HepG2 (cell line): ENCODE measurements around the gene MYH15. TPM values are rescaled to one million over a fixed set of nuclear protein-coding genes. Genes with fewer than 3 reads are reported as not detected.

Experiments
- ATAC-seq: fragments of 200-7000 bp; cut with Tn5 transposase; 3 replicates; pipeline ENCODE4 v1.9.1; 2020; ENCODE audit warnings: mild to moderate bottlenecking, moderate library complexity
- BruUV-seq: library from RNA; stranded (reverse); fragments of 400-500 nt; replicated peaks from 2 replicates; lab custom pipeline; 2021; lab: Mats Ljungman, UMichigan
- CTCF ChIA-PET: fragments of 300-600 bp; formaldehyde crosslinking; extraction: SDS; loops from one replicate; lab custom pipeline; 2021; ENCODE audit warnings: low total read pairs, inconsistent platforms, low intra/inter-chr PET ratio; lab: Yijun Ruan, JAX
- POLR2A ChIA-PET: fragments of 350-600 bp; sonication (Branson Sonifier 250); formaldehyde crosslinking; loops from one replicate; lab custom pipeline; 2020; ENCODE audit warnings: antibody characterized with exemption, inconsistent platforms; lab: Yijun Ruan, JAX
- DNase-seq: peaks from one replicate; pipeline ENCODE4 v3.0.0-alpha.2; 2015; ENCODE audit warnings: low spot score
- FAIRE-seq: peaks from 3 replicates; lab custom pipeline; 2011; peaks lifted over from hg19 to GRCh38; lab: Jason Lieb, UNC
- H2AFZ ChIP-seq: one replicate; pipeline ENCODE4 v1.6.1; 2011; ENCODE audit warnings: low read length, inconsistent platforms
- H3K27ac ChIP-seq: fragments of 300-600 bp; 3 replicates; pipeline ENCODE4 v1.8.0; 2011; ENCODE audit warnings: mixed run types, mild to moderate bottlenecking, mixed read lengths, low read length, inconsistent platforms; ENCODE audit not compliant: insufficient read depth; ENCODE audit errors: extremely low read length
- H3K27me3 ChIP-seq, 2 experiments: fragments of 200-600 bp in 1 of 2; 2 replicates in 1 of 2; 3 replicates in 1 of 2; pipeline versions ENCODE4 v1.6.0 to v1.8.0; 2011; ENCODE audit warnings: low read length in 2 of 2, mild to moderate bottlenecking in 2 of 2, moderate library complexity in 2 of 2, inconsistent platforms in 1 of 2; ENCODE audit not compliant: insufficient read depth in 2 of 2, control insufficient read depth in 1 of 2
- H3K36me3 ChIP-seq, 2 experiments: fragments of 200-600 bp in 1 of 2; replicated peaks in 1 of 2; 2 replicates in 1 of 2; 3 replicates in 1 of 2; pipeline versions ENCODE4 v1.5.1 to v1.8.0; 2011; ENCODE audit warnings: low read length in 2 of 2, inconsistent platforms in 1 of 2; ENCODE audit not compliant: insufficient read depth in 2 of 2, control insufficient read depth in 1 of 2
- H3K4me1 ChIP-seq: 2 replicates; pipeline ENCODE4 v1.5.1; 2012; ENCODE audit warnings: low read length, inconsistent platforms; ENCODE audit not compliant: insufficient read depth
- H3K4me2 ChIP-seq: 2 replicates; pipeline ENCODE4 v1.6.0; 2011; ENCODE audit warnings: low read depth, low read length, inconsistent platforms
- H3K4me3 ChIP-seq, 3 experiments: fragments of 200-600 bp in 1 of 3; sonication (generic), shearing (Covaris generic) in 1 of 3; replicated peaks in 1 of 3; 2 replicates each; pipeline ENCODE4 v1.5.1; 2011 to 2016; ENCODE audit warnings: low read length in 3 of 3, inconsistent platforms in 2 of 3, low read depth in 2 of 3, mild to moderate bottlenecking in 2 of 3, control low read depth in 1 of 3, mixed read lengths in 1 of 3; ENCODE audit not compliant: insufficient read depth in 1 of 3
- H3K79me2 ChIP-seq: one replicate; pipeline ENCODE4 v1.6.1; 2011; ENCODE audit warnings: low read length, inconsistent platforms; ENCODE audit not compliant: insufficient read depth
- H3K9ac ChIP-seq: 2 replicates; pipeline ENCODE4 v1.6.0; 2011; ENCODE audit warnings: mild to moderate bottlenecking, low read depth, low read length, inconsistent platforms; ENCODE audit not compliant: insufficient read depth
- H3K9me3 ChIP-seq: 2 replicates; pipeline ENCODE4 v1.5.1; 2012; ENCODE audit warnings: mild to moderate bottlenecking, low read length
- H4K20me1 ChIP-seq: 2 replicates; pipeline ENCODE4 v1.6.0; 2011; ENCODE audit warnings: inconsistent platforms, mild to moderate bottlenecking, low read length, moderate library complexity; ENCODE audit not compliant: insufficient read depth
- HNF4A ChIP-seq: sonication (generic); formaldehyde crosslinking; IDR thresholded peaks from 2 replicates; pipeline ENCODE4 v1.4.0; 2020; ENCODE audit warnings: missing genetic modification reagents
- MEIS2 ChIP-seq: sonication (generic); formaldehyde crosslinking; IDR thresholded peaks from 2 replicates; pipeline ENCODE4 v1.9.0; 2021; ENCODE audit warnings: mild to moderate bottlenecking, missing genetic modification reagents
- STAG1 ChIP-seq: sonication (generic); formaldehyde crosslinking; IDR thresholded peaks from 2 replicates; pipeline ENCODE4 v1.4.0; 2020; ENCODE audit warnings: missing genetic modification reagents
- TIGD3 ChIP-seq: sonication (generic); formaldehyde crosslinking; IDR thresholded peaks from 2 replicates; pipeline ENCODE4 v1.5.1; 2020; ENCODE audit warnings: mild to moderate bottlenecking, missing genetic modification reagents, borderline replicate concordance
- ZNF597 ChIP-seq: sonication (generic); formaldehyde crosslinking; IDR thresholded peaks from 2 replicates; pipeline ENCODE4 v1.5.0; 2020; ENCODE audit warnings: missing genetic modification reagents
- ZNF670 ChIP-seq: sonication (generic); formaldehyde crosslinking; IDR thresholded peaks from 2 replicates; pipeline ENCODE4 v1.8.0; 2022; ENCODE audit warnings: mild to moderate bottlenecking, missing genetic modification reagents, borderline replicate concordance
- ZNF724P ChIP-seq: sonication (generic); formaldehyde crosslinking; IDR thresholded peaks from 2 replicates; pipeline ENCODE4 v1.8.0; 2022; ENCODE audit warnings: missing genetic modification reagents, borderline replicate concordance
- ZSCAN25 ChIP-seq: sonication (generic); formaldehyde crosslinking; IDR thresholded peaks from 2 replicates; pipeline ENCODE4 v1.8.0; 2022; ENCODE audit warnings: mild to moderate bottlenecking, missing genetic modification reagents
- WGBS: methylation state at CpG from one replicate; pipeline ENCODE4 v1.1.6; 2017; ENCODE audit warnings: low lambda C conversion rate; 5-methylcytosine and 5-hydroxymethylcytosine counted together
- in situ Hi-C: cut with HindIII; loops from 2 replicates; pipeline ENCODE4 v1.10.0; 2017; ENCODE audit warnings: low pct_unique_long_range_greater_than_20kb; ENCODE audit not compliant: extremely low pct_ligation_motif_present
- intact Hi-C: fragments of 100-400 bp; cut with micrococcal nuclease; formaldehyde crosslinking; loops from one replicate; pipeline ENCODE4 v1.10.0; 2022; ENCODE audit not compliant: unreplicated experiment
- polyA plus RNA-seq, 8 experiments: library from polyadenylated mRNA; depleted of rRNA in 3 of 8; stranded (reverse) in 7 of 8; unstranded in 1 of 8; fragments of >200 nt; fragmentation: Illumina TruSeq in 4 of 8; extraction: Trizol in 4 of 8; gene quantifications; 2 replicates each; pipeline versions ENCODE4 v1.2.1 to v1.2.3, GENCODE V29; 2011 to 2016; ENCODE audit warnings: low read depth in 4 of 8, missing spikeins in 1 of 8, mixed read lengths in 1 of 8; ENCODE audit not compliant: insufficient read depth in 1 of 8
- total RNA-seq, 5 experiments: library from RNA; depleted of rRNA; stranded (reverse); fragments of >200 nt; fragmentation: Illumina TruSeq; extraction: Trizol; gene quantifications; 2 replicates each; pipeline ENCODE4 v1.2.3, GENCODE V29; 2016; ENCODE audit warnings: low read depth in 1 of 5
- TF ChIP-seq, protein P1 (sequence below): sonication (generic); formaldehyde crosslinking; IDR thresholded peaks from 2 replicates; pipeline ENCODE4 v1.8.1; 2022; ENCODE audit warnings: low read depth, mild to moderate bottlenecking, missing genetic modification reagents
- TF ChIP-seq, protein P2 (sequence below): sonication (generic); formaldehyde crosslinking; IDR thresholded peaks from 2 replicates; pipeline ENCODE4 v1.4.0; 2020; ENCODE audit warnings: missing genetic modification reagents, borderline replicate concordance

MYH15 gene
- total and polyA plus RNA-seq, 2 of the 13 experiments (the other 11 are each of a cell fraction or from before 2014, with no cell fraction given): 0.03 to 0.09 TPM

DNA sequence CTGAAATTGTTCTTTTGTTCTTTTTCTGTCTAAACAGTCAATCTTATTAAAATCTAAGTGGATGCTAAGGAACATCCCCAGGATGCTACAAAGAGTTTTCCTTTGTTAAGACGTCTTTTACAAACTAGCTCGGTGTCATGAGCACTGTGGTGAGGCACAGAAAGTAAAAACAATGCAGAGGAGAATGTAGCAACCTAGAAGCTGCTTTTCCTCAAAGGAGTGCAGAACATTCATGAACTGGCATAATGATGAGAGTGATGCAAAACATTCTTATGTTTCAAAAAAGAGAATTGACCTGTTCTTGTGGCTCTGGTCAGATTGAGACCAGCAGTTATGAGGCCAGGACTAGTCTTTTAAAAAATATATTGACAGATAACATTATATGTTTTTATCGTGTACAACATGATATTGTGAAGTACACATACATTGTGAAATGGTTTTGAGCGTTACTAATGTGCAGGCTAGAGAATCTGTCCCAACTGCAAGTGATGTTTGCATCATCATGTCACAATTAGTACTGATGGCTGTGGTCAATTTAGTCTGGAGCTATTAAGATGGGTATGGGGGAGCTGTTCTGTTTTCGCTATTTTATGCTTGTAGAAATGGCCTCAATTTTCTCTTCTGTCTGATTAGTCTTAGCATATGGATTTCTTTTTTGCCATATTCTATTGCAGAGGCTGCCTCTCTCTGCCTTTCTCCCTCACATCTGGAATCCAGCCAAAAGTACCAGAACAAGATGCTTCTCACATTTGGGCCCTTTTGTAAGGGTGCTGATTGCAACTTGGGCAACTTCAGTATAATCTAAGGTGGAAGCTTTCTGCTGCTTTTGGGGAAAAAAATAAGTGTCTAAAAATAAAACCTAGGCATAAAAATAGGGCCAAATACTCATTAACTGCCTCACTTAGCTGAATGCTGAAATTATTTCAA is 163.8 kb downstream of the MYH15 start:
- no peak for FAIRE-seq
- H3K9me3 ChIP-seq: no peaks in the 10 kb centered on the region
- CTCF ChIA-PET: no interaction called here
- H3K79me2 ChIP-seq: no peaks in the 10 kb centered on the region
- H3K27ac ChIP-seq: no peak overlapping the region
- H4K20me1 ChIP-seq: no peaks in the 10 kb centered on the region
- no peak overlapping the region for H3K4me2 ChIP-seq
- TF ChIP-seq MEIS2 (CRISPR knock-in tag) (no peak), ZNF724P (CRISPR knock-in tag) (no peak), STAG1 (CRISPR knock-in tag) (no peak), HNF4A (CRISPR knock-in tag) (no peak), ZSCAN25 (CRISPR knock-in tag) (no peak), ZNF670 (CRISPR knock-in tag) (no peak), TIGD3 (CRISPR knock-in tag) (no peak), ZNF597 (no peak)
- TF ChIP-seq, protein P1, sequence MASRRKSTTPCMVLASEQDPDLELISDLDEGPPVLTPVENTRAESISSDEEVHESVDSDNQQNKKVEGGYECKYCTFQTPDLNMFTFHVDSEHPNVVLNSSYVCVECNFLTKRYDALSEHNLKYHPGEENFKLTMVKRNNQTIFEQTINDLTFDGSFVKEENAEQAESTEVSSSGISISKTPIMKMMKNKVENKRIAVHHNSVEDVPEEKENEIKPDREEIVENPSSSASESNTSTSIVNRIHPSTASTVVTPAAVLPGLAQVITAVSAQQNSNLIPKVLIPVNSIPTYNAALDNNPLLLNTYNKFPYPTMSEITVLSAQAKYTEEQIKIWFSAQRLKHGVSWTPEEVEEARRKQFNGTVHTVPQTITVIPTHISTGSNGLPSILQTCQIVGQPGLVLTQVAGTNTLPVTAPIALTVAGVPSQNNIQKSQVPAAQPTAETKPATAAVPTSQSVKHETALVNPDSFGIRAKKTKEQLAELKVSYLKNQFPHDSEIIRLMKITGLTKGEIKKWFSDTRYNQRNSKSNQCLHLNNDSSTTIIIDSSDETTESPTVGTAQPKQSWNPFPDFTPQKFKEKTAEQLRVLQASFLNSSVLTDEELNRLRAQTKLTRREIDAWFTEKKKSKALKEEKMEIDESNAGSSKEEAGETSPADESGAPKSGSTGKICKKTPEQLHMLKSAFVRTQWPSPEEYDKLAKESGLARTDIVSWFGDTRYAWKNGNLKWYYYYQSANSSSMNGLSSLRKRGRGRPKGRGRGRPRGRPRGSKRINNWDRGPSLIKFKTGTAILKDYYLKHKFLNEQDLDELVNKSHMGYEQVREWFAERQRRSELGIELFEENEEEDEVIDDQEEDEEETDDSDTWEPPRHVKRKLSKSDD (CRISPR knock-in tag): no peak
- TF ChIP-seq, protein P2, sequence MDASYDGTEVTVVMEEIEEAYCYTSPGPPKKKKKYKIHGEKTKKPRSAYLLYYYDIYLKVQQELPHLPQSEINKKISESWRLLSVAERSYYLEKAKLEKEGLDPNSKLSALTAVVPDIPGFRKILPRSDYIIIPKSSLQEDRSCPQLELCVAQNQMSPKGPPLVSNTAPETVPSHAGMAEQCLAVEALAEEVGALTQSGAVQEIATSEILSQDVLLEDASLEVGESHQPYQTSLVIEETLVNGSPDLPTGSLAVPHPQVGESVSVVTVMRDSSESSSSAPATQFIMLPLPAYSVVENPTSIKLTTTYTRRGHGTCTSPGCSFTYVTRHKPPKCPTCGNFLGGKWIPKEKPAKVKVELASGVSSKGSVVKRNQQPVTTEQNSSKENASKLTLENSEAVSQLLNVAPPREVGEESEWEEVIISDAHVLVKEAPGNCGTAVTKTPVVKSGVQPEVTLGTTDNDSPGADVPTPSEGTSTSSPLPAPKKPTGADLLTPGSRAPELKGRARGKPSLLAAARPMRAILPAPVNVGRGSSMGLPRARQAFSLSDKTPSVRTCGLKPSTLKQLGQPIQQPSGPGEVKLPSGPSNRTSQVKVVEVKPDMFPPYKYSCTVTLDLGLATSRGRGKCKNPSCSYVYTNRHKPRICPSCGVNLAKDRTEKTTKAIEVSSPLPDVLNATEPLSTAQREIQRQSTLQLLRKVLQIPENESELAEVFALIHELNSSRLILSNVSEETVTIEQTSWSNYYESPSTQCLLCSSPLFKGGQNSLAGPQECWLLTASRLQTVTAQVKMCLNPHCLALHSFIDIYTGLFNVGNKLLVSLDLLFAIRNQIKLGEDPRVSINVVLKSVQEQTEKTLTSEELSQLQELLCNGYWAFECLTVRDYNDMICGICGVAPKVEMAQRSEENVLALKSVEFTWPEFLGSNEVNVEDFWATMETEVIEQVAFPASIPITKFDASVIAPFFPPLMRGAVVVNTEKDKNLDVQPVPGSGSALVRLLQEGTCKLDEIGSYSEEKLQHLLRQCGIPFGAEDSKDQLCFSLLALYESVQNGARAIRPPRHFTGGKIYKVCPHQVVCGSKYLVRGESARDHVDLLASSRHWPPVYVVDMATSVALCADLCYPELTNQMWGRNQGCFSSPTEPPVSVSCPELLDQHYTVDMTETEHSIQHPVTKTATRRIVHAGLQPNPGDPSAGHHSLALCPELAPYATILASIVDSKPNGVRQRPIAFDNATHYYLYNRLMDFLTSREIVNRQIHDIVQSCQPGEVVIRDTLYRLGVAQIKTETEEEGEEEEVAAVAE: no peak
- H3K4me3 ChIP-seq: no peak overlapping the region
- H3K4me1 ChIP-seq: no peaks in the 10 kb centered on the region
- H2AFZ ChIP-seq: no peak overlapping the region
- ATAC-seq: no peak
- in situ Hi-C loops: no loop called here
- no peak for DNase-seq
- no peak overlapping the region for H3K9ac ChIP-seq
- H3K36me3 ChIP-seq: no peaks in the 10 kb centered on the region
- no TSS peak for BruUV-seq
- 5% methylated on average over 5 of the region's 5 CpGs for WGBS
- POLR2A ChIA-PET: no interaction called here
- H3K27me3 ChIP-seq: no peaks in the 10 kb centered on the region; a peak in 1 of 5 replicates
- intact Hi-C loops: no loop called here
